Karpas-422 (cell line): ENCODE results near the gene CHST14. TPM values are rescaled to one million over a fixed set of nuclear protein-coding genes. Genes with fewer than 3 reads are reported as not detected.

Source experiments
- DNase-seq: peaks from one replicate; pipeline ENCODE4 v3.0.0-alpha.2; 2015
- H2AFZ ChIP-seq: fragments of 200-600 bp; sonication (generic); 2 replicates; pipeline ENCODE4 v1.6.1; 2014; ENCODE audit warnings: antibody characterized with exemption, low read length, mixed read lengths
- H3K27ac ChIP-seq: fragments of 200-600 bp; sonication (generic); 2 replicates; pipeline ENCODE4 v1.5.1; 2014; ENCODE audit warnings: mild to moderate bottlenecking, low read length, moderate library complexity
- H3K27me3 ChIP-seq: fragments of 200-600 bp; sonication (generic); 2 replicates; pipeline ENCODE4 v1.6.1; 2014; ENCODE audit warnings: low read length, mixed read lengths
- H3K36me3 ChIP-seq: fragments of 200-600 bp; sonication (generic); 2 replicates; pipeline ENCODE4 v1.6.1; 2014; ENCODE audit warnings: low read length, mixed read lengths; ENCODE audit not compliant: insufficient read depth
- H3K4me1 ChIP-seq: fragments of 200-600 bp; sonication (generic); 2 replicates; pipeline ENCODE4 v1.6.1; 2014; ENCODE audit warnings: mild to moderate bottlenecking, low read length, mixed read lengths
- H3K4me2 ChIP-seq: fragments of 200-600 bp; sonication (generic); 2 replicates; pipeline ENCODE4 v1.6.1; 2014; ENCODE audit warnings: low read length, low read depth, mild to moderate bottlenecking; ENCODE audit not compliant: poor library complexity, severe bottlenecking
- H3K4me3 ChIP-seq: fragments of 200-600 bp; sonication (generic); 2 replicates; pipeline ENCODE4 v1.5.1; 2014; ENCODE audit warnings: mild to moderate bottlenecking, antibody characterized with exemption, low read length, mixed read lengths
- H3K79me2 ChIP-seq: fragments of 200-600 bp; sonication (generic); 2 replicates; pipeline ENCODE4 v1.6.1; 2014; ENCODE audit warnings: mild to moderate bottlenecking, low read length, mixed read lengths
- H3K9ac ChIP-seq: fragments of 200-600 bp; sonication (generic); 2 replicates; pipeline ENCODE4 v1.6.0; 2014; ENCODE audit warnings: low read length
- H3K9me2 ChIP-seq: fragments of 200-600 bp; sonication (generic), shearing (Covaris generic); replicated peaks from 2 replicates; pipeline ENCODE4 v1.6.0; 2014; ENCODE audit warnings: mild to moderate bottlenecking, low read length, moderate library complexity; ENCODE audit not compliant: insufficient read depth
- H3K9me3 ChIP-seq: fragments of 300-700, 200-600 bp; sonication (generic); 2 replicates; pipeline ENCODE4 v1.6.1; 2014; ENCODE audit warnings: low read length, mixed read lengths
- H4K20me1 ChIP-seq: fragments of 200-600 bp; sonication (generic); 2 replicates; pipeline ENCODE4 v1.6.1; 2014; ENCODE audit warnings: mild to moderate bottlenecking, antibody characterized with exemption, low read length, low read depth; ENCODE audit not compliant: insufficient read depth
- total RNA-seq: library from RNA; depleted of rRNA; stranded (reverse); fragments of >200 nt; shearing (Covaris generic); gene quantifications from 2 replicates; pipeline ENCODE4 v1.2.3, GENCODE V29; 2014; ENCODE audit warnings: low replicate concordance; rRNA removed

The CHST14 gene, protein sequence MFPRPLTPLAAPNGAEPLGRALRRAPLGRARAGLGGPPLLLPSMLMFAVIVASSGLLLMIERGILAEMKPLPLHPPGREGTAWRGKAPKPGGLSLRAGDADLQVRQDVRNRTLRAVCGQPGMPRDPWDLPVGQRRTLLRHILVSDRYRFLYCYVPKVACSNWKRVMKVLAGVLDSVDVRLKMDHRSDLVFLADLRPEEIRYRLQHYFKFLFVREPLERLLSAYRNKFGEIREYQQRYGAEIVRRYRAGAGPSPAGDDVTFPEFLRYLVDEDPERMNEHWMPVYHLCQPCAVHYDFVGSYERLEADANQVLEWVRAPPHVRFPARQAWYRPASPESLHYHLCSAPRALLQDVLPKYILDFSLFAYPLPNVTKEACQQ
- 8.4 and 11.6 TPM in 2 replicates for total RNA-seq

DNA sequence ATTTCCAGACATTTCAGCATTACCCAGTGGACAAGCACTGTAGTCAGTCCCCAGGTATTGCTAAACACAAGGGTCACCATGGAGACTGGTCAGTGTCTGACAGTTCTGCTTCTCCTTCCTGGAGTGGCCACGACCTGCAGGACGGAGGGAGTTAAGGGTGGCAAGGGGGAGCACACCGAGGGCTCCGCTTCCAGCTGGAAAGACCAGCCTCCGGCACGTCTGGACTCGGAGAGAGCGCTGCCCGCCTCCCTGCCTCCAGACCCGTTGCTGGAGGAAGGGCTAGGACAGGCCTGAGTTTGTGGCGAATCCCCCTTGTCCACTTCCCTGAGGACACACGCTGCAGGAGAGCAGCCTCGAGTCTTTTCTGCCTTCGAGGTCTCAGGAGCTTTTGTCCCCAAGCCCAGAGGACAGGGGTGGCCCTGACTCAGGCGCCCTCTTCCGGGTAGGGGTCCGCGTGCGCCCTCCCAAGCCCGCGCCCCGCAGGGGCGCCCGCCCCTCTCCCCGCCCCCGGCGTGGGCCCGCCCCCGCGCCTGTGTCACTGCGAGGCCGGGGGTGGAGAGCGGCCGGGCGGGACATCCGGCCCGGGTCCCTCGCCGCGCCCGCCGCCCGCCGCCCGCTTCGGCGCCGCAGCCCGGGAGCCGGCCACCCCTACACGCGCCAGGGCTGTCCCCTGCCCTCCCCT, at the start of gene CHST14:
CHST14 (plus strand) TSS at position 562 of the 682 bp plus-strand sequence. CDS start 230 bp downstream, outside the sequence.
- peak within 1 kb of the TSS; percentile 89 for H3K4me2 ChIP-seq
- H3K9me2 ChIP-seq, result no peaks in the 10 kb centered on the region
- peak within 1 kb of the TSS; percentile 52; the same call in 1 of the 2 replicates for H2AFZ ChIP-seq
- DNase-seq, result peak; percentile 88
- no peak within 1 kb of the TSS for H3K27ac ChIP-seq
- no peaks in the 10 kb centered on the region for H3K9me3 ChIP-seq
- H4K20me1 ChIP-seq, result 0 out of 2 replicates have a peak, but pooled peaks cover 13% of the 10 kb centered on the region
- H3K4me3 ChIP-seq, result peak within 1 kb of the TSS; percentile 75
- H3K79me2 ChIP-seq, result no peaks in the 10 kb centered on the region
- peaks cover 19% of the 10 kb centered on the region for H3K4me1 ChIP-seq
- no peaks in the 10 kb centered on the region for H3K36me3 ChIP-seq
- H3K27me3 ChIP-seq, result no peaks in the 10 kb centered on the region
- H3K9ac ChIP-seq, result peak within 1 kb of the TSS; percentile 93

DNA sequence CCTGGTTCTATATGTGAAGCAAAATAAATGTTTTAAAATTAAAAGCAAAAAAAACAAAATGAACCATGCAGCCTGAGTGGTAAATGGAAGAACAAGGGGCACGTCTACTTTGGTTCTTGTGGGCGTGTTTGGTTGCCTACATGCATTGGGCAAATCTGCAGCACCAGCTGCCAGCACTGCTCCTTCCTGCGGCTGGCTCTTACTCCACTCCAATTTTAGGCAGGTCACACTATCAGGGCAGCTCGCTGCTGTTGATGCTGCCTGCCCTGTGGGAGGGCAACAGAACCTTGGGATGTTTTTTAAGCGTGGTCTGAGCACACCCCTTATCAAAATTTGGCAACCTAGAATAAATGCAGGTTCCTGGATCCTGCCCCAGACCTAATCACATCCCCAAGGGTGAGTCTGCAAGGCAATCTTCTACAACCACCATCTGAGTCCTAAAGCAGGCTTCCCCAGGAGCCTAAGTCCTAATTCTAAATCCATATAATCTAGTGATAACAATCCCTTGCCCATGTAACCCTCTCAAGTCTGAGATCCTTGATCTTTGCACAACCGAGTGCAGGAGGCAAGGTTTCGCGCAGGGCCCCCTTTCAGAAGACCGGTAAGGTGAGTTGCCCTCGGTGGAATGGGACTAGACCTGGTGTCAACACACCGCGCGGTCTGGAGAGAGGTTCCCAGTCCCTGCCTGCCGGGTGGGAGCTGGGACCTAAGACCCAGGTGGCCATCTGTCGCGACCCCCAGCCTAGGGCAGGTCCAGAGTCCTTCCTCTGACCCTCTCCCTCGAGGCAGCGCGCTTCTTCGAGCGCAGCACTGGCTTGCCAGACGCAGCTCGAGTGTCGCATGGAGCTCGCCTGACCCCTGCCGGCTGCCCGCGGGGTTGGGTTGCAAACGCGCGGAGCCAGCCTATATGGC, 49.3 kb upstream of the CHST14 start:
- Histone ChIP-seq H3K79me2 (no peaks in the 10 kb centered on the region), H3K36me3 (peaks cover 5% of the 10 kb centered on the region; the same call in 1 of the 2 replicates), H3K9me3 (no peaks in the 10 kb centered on the region), H4K20me1 (0 out of 2 replicates have a peak, but pooled peaks cover 8% of the 10 kb centered on the region), H3K9ac (no peak overlapping the region), H3K9me2 (no peaks in the 10 kb centered on the region), H3K4me3 (no peak overlapping the region), H3K4me1 (0 out of 2 replicates have a peak, but pooled peaks cover 2% of the 10 kb centered on the region), H2AFZ (no peak overlapping the region), H3K27me3 (no peaks in the 10 kb centered on the region), H3K4me2 (no peak overlapping the region), H3K27ac (no peak overlapping the region)
- peak; percentile 92 for DNase-seq

DNA sequence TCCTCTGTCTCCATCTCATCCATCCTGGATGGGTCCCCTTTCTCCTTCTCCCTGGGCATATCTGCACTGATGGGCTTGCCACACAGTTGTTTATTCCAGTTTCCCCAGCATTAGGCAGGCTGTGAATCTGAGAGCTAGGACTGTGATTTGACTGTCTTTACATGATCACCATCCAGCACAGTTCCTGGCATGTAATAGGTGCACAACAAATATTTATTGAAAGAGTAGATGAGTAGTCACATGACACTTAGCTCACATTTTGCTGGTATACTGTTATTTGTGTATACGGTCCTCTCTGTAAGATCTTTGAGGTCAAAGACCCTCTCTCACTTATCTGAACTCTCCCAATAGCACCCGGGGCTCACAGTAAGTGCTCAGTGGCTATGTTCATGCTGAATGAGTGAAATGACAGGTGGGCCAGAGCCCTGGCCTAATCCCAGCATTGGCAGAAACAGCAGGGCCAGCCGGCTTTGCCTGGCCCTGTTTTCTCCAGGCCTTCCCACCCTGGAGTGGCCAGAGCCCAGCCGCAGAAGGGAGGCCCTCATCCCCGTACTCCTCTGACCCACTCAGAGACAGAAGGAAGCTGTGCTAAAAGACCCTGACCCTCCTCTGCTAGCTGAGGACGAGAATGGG, 46.2 kb upstream of the CHST14 start:
- H3K27ac ChIP-seq, result no peak overlapping the region
- no peak for DNase-seq
- no peaks in the 10 kb centered on the region for H3K36me3 ChIP-seq
- 0 out of 2 replicates have a peak, but pooled peaks cover 8% of the 10 kb centered on the region for H4K20me1 ChIP-seq
- no peak overlapping the region for H3K4me2 ChIP-seq
- H3K27me3 ChIP-seq, result no peaks in the 10 kb centered on the region
- H2AFZ ChIP-seq, result no peak overlapping the region
- H3K4me1 ChIP-seq, result 0 out of 2 replicates have a peak, but pooled peaks cover 2% of the 10 kb centered on the region
- H3K79me2 ChIP-seq, result no peaks in the 10 kb centered on the region
- no peaks in the 10 kb centered on the region for H3K9me3 ChIP-seq
- H3K9me2 ChIP-seq, result no peaks in the 10 kb centered on the region
- H3K9ac ChIP-seq, result no peak overlapping the region
- no peak overlapping the region for H3K4me3 ChIP-seq

DNA sequence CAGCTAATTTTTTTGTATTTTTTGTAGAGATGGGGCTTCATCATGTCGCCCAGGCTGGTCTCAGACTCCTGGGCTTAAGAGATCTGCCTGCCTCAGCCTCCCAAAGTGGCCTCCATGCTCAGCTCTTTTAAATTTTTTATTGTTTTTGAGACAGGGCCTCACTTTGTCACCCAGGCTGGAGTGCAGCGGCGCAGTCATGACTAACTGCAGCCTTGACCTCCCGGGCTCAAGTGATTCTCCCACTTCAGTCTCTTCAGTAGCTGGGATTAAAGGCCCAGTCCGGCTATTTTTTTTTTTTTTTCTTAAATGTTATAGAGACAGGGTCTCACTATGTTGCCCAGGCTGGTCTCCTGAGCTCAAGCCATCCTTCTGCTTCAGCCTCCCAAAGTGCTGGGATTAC, 45.1 kb upstream of the CHST14 start:
- Histone ChIP-seq H3K27ac (no peak overlapping the region), H3K9me3 (no peaks in the 10 kb centered on the region), H4K20me1 (0 out of 2 replicates have a peak, but pooled peaks cover 2% of the 10 kb centered on the region), H3K36me3 (no peaks in the 10 kb centered on the region), H3K4me1 (0 out of 2 replicates have a peak, but pooled peaks cover 2% of the 10 kb centered on the region), H3K4me2 (no peak overlapping the region), H2AFZ (no peak overlapping the region), H3K4me3 (no peak overlapping the region), H3K9ac (no peak overlapping the region), H3K27me3 (no peaks in the 10 kb centered on the region), H3K9me2 (no peaks in the 10 kb centered on the region), H3K79me2 (no peaks in the 10 kb centered on the region)
- DNase-seq, result no peak

DNA sequence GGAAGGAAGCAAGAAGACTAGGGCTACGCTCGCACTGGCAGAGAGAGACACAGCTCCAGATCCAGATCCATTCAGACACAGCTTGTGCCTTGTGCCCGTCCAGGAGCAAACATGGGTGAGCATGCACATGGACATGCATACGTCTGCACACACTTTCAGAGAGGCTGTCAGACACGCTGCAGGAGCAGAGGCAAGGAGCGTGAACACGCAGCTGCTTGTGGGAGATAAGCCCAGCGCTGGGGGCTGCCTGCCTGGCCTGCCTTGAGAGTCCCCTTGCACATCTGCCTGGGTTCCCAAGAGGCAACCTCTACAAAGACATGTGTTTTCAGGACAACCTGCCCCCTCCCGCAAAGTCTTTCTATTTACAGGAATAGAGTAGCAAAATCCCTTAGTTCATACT, 43.6 kb upstream of the CHST14 start:
- Histone ChIP-seq H3K27ac (no peak overlapping the region), H2AFZ (no peak overlapping the region), H3K9ac (no peak overlapping the region), H3K4me1 (no peaks in the 10 kb centered on the region), H3K4me2 (no peak overlapping the region), H3K79me2 (no peaks in the 10 kb centered on the region), H4K20me1 (no peaks in the 10 kb centered on the region), H3K4me3 (no peak overlapping the region), H3K27me3 (no peaks in the 10 kb centered on the region), H3K9me3 (no peaks in the 10 kb centered on the region), H3K36me3 (no peaks in the 10 kb centered on the region), H3K9me2 (no peaks in the 10 kb centered on the region)
- DNase-seq, result no peak

DNA sequence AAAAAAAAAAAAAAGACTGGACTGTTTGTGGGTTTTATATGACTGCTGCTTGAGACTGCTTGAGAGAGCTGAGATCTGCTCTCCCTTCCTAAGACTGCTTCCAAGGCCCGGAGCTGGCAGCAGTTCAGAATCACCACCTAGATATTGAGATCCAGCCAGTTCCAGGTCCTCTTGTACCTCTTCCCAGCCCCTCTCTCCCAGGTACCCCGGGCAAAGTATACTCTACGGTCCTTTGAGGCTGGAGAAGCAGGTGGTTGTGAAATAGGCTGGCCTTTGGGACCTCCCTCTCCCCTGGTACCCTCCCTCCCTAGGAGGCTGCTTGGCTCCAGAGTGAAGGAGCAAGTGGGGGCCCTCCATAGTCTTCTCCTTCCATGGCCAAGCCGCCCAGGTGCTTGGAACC, 42.6 kb upstream of the CHST14 start:
- Histone ChIP-seq H3K79me2 (no peaks in the 10 kb centered on the region), H3K27me3 (no peaks in the 10 kb centered on the region), H3K36me3 (no peaks in the 10 kb centered on the region), H3K27ac (no peak overlapping the region), H3K9ac (no peak overlapping the region), H4K20me1 (no peaks in the 10 kb centered on the region), H2AFZ (no peak overlapping the region), H3K4me3 (no peak overlapping the region), H3K9me3 (no peaks in the 10 kb centered on the region), H3K4me1 (no peaks in the 10 kb centered on the region), H3K9me2 (no peaks in the 10 kb centered on the region), H3K4me2 (no peak overlapping the region)
- DNase-seq, result no peak

DNA sequence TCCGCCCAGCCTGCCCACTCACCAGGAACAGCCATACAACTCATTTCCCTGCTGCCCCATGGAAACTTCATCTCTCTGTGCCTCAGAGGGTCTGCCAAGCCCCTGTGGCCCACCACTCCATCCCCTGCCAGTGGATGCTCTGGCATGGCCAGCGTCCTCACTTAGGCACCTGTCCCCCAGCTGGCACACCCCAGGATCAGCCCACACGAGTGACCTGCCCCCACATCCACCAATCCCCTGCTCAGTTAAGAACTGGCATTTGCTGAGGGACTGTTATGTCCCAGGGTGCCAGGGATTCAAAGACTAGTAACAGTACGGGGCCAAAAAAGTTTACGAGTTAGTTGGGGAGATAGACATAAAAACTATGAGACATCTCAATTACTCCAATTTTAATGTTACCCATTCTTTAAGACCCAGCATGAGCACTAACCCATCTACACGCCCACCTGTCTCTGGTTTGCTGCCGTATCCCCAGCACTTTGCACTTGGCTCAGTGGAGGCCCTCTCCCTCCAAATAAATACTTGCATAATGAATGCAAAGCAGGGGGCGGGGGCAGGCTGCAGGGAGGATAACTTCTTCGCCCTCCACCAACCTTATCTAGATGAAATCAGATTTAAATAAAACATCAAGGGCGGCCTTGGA, 41.6 kb upstream of the CHST14 start:
- H3K9me3 ChIP-seq, result no peaks in the 10 kb centered on the region
- no peak overlapping the region for H3K9ac ChIP-seq
- no peak overlapping the region for H2AFZ ChIP-seq
- H3K9me2 ChIP-seq, result no peaks in the 10 kb centered on the region
- no peaks in the 10 kb centered on the region for H4K20me1 ChIP-seq
- no peaks in the 10 kb centered on the region for H3K27me3 ChIP-seq
- H3K4me2 ChIP-seq, result no peak overlapping the region
- H3K79me2 ChIP-seq, result no peaks in the 10 kb centered on the region
- no peaks in the 10 kb centered on the region for H3K36me3 ChIP-seq
- H3K4me3 ChIP-seq, result no peak overlapping the region
- H3K4me1 ChIP-seq, result no peaks in the 10 kb centered on the region
- no peak for DNase-seq
- no peak overlapping the region for H3K27ac ChIP-seq
